GM18519 (cell line): ENCODE data around the gene RSAD1.

Source experiments
- ATAC-seq: cut with Tn5 transposase; IDR thresholded peaks from one replicate; pipeline ENCODE4 v1.9.1; 2021; ENCODE audit warnings: mild to moderate bottlenecking, moderate library complexity; ENCODE audit not compliant: unreplicated experiment, low FRiP score

RSAD1 gene

GRCh38 chr17:50488880-50489279 is 10.2 kb downstream of the RSAD1 start:
- no peak for ATAC-seq

GRCh38 chr17:50491505-50491904 is 12.8 kb downstream of the RSAD1 start:
- no peak for ATAC-seq

GRCh38 chr17:50492214-50492613 is 13.6 kb downstream of the RSAD1 start:
- no peak for ATAC-seq

- ATAC-seq, result no peak
Measured at GRCh38 chr17:50493744-50494143, 15.1 kb downstream of the RSAD1 start.

GRCh38 chr17:50495217-50495823 is 16.7 kb downstream of the RSAD1 start:
- no peak for ATAC-seq

GRCh38 chr17:50495918-50496317 is 17.3 kb downstream of the RSAD1 start:
- ATAC-seq, result no peak

- no peak for ATAC-seq
Measured at GRCh38 chr17:50498021-50498874, 19.6 kb downstream of the RSAD1 start.

- no peak for ATAC-seq
Measured at GRCh38 chr17:50499270-50499669, 20.6 kb downstream of the RSAD1 start.

GRCh38 chr17:50499721-50500120 is 21.1 kb downstream of the RSAD1 start:
- ATAC-seq, result no peak

- no peak for ATAC-seq
Measured at GRCh38 chr17:50501054-50501453, 22.4 kb downstream of the RSAD1 start.

- no peak for ATAC-seq
Measured at GRCh38 chr17:50502301-50502990, 23.8 kb downstream of the RSAD1 start.

- ATAC-seq, result no peak
Measured at GRCh38 chr17:50505591-50506130, 27.0 kb downstream of the RSAD1 start.

GRCh38 chr17:50506298-50506697 is 27.6 kb downstream of the RSAD1 start:
- no peak for ATAC-seq

- no peak for ATAC-seq
Measured at GRCh38 chr17:50507871-50508572, 29.4 kb downstream of the RSAD1 start, which contains the start of gene MYCBPAP. Gene MYCBPAP, plus strand, starts transcription at chr17:50508439. Its CDS starts 236 bp downstream, at chr17:50508675.

- no peak for ATAC-seq
Measured at GRCh38 chr17:50508573-50509460, 30.2 kb downstream of the RSAD1 start.

GRCh38 chr17:50511058-50511457 is 32.4 kb downstream of the RSAD1 start:
- ATAC-seq, result peak; percentile 66

- no peak for ATAC-seq
Measured at GRCh38 chr17:50513495-50513894, 34.8 kb downstream of the RSAD1 start.

GRCh38 chr17:50514388-50514787 is 35.7 kb downstream of the RSAD1 start:
- no peak for ATAC-seq

GRCh38 chr17:50514936-50515702 is 36.5 kb downstream of the RSAD1 start:
- no peak for ATAC-seq
